IMR-90 (cell line): Measurements from ENCODE around the gene ZC3H8. TPM values are rescaled to one million over a fixed set of nuclear protein-coding genes. Genes with fewer than 3 reads are reported as not detected.

Experiments
- ATAC-seq: fragments of 200-7000 bp; cut with Tn5 transposase; 2 replicates; pipeline ENCODE4 v1.9.1; 2020; ENCODE audit warnings: low read depth, mild to moderate bottlenecking, moderate library complexity
- BruUV-seq: library from RNA; stranded (reverse); fragments of 400-500 nt; replicated peaks from 2 replicates; lab custom pipeline; 2021; lab: Mats Ljungman, UMichigan
- CTCF ChIA-PET: fragments of 300-600 bp; formaldehyde crosslinking; extraction: SDS; loops from one replicate; lab custom pipeline; 2021; ENCODE audit warnings: antibody characterized with exemption; lab: Yijun Ruan, JAX
- POLR2A ChIA-PET: fragments of 300-600 bp; sonication (Branson Sonifier 250); formaldehyde crosslinking; loops from one replicate; lab custom pipeline; 2022; ENCODE audit warnings: antibody characterized with exemption; ENCODE audit not compliant: unreplicated experiment; lab: Charles Lee
- DNase-seq: peaks from one replicate; pipeline ENCODE4 v3.0.0; 2013
- H2AFZ ChIP-seq: replicated peaks from 2 replicates; pipeline ENCODE3; 2013; ENCODE audit warnings: low read length, mild to moderate bottlenecking; ENCODE audit not compliant: poor library complexity
- H2AK5ac ChIP-seq: 2 replicates; pipeline ENCODE4 v1.6.1; 2013; ENCODE audit warnings: low read depth, low read length, inconsistent platforms
- H2AK9ac ChIP-seq: replicated peaks from 2 replicates; pipeline ENCODE3; 2013; ENCODE audit warnings: mild to moderate bottlenecking, low read depth, low read length, moderate library complexity; ENCODE audit not compliant: poor library complexity
- H2BK120ac ChIP-seq: 2 replicates; pipeline ENCODE4 v1.6.1; 2013; ENCODE audit warnings: low read depth, low read length, inconsistent platforms
- H2BK15ac ChIP-seq: 3 replicates; pipeline ENCODE4 v1.6.1; 2013; ENCODE audit warnings: low read depth, low read length, inconsistent platforms
- H2BK20ac ChIP-seq: 2 replicates; pipeline ENCODE4 v1.6.1; 2013; ENCODE audit warnings: low read depth, mild to moderate bottlenecking, inconsistent platforms, low read length, moderate library complexity
- H2BK5ac ChIP-seq: 2 replicates; pipeline ENCODE4 v1.6.1; 2013; ENCODE audit warnings: mild to moderate bottlenecking, low read depth, low read length, inconsistent platforms; ENCODE audit not compliant: poor library complexity, severe bottlenecking
- H3K14ac ChIP-seq: replicated peaks from 2 replicates; pipeline ENCODE4 v1.6.1; 2013; ENCODE audit warnings: low read depth, low read length, inconsistent platforms
- H3K18ac ChIP-seq: 2 replicates; pipeline ENCODE4 v1.6.1; 2013; ENCODE audit warnings: low read depth, low read length, control low read depth
- H3K23ac ChIP-seq: 2 replicates; pipeline ENCODE4 v1.6.1; 2013; ENCODE audit warnings: low read depth, low read length, inconsistent platforms
- H3K27ac ChIP-seq: 2 replicates; pipeline ENCODE4 v1.5.1; 2013; ENCODE audit warnings: mild to moderate bottlenecking, control low read depth, low read length; ENCODE audit not compliant: insufficient read depth
- H3K27me3 ChIP-seq: 2 replicates; pipeline ENCODE4 v1.6.1; 2013; ENCODE audit warnings: low read length; ENCODE audit not compliant: control insufficient read depth, insufficient read depth
- H3K36me3 ChIP-seq: 2 replicates; pipeline ENCODE4 v1.6.1; 2013; ENCODE audit warnings: low read length, mixed read lengths; ENCODE audit not compliant: control insufficient read depth, insufficient read depth
- H3K4ac ChIP-seq: 2 replicates; pipeline ENCODE4 v1.6.1; 2013; ENCODE audit warnings: low read depth, low read length, inconsistent platforms
- H3K4me1 ChIP-seq: 2 replicates; pipeline ENCODE4 v1.6.1; 2013; ENCODE audit warnings: low read length, mixed read lengths; ENCODE audit not compliant: control insufficient read depth, insufficient read depth
- H3K4me2 ChIP-seq: 2 replicates; pipeline ENCODE4 v1.6.1; 2013; ENCODE audit warnings: low read depth, mild to moderate bottlenecking, control low read depth, low read length, moderate library complexity
- H3K4me3 ChIP-seq: 2 replicates; pipeline ENCODE4 v1.5.1; 2013; ENCODE audit warnings: low read depth, mild to moderate bottlenecking, control low read depth, low read length, moderate library complexity; ENCODE audit not compliant: insufficient read depth
- H3K56ac ChIP-seq: 2 replicates; pipeline ENCODE4 v1.6.1; 2013; ENCODE audit warnings: low read length, inconsistent platforms; ENCODE audit not compliant: insufficient read depth; ENCODE audit errors: extremely low read depth
- H3K79me1 ChIP-seq, 2 experiments: 2 replicates each; pipeline ENCODE4 v1.6.1; 2013; ENCODE audit warnings: low read length in 2 of 2, inconsistent platforms in 1 of 2, low read depth in 1 of 2
- H3K9ac ChIP-seq: 2 replicates; pipeline ENCODE4 v1.6.1; 2013; ENCODE audit warnings: low read depth, low read length, control low read depth
- H3K9me1 ChIP-seq: 2 replicates; pipeline ENCODE4 v1.6.1; 2013; ENCODE audit warnings: low read length, inconsistent platforms; ENCODE audit not compliant: insufficient read depth
- H3K9me3 ChIP-seq: 2 replicates; pipeline ENCODE4 v1.6.1; 2013; ENCODE audit warnings: low read length; ENCODE audit not compliant: control insufficient read depth, insufficient read depth
- H4K20me1 ChIP-seq: 2 replicates; pipeline ENCODE4 v1.6.1; 2013; ENCODE audit warnings: low read length, inconsistent platforms; ENCODE audit not compliant: insufficient read depth
- H4K5ac ChIP-seq: 2 replicates; pipeline ENCODE4 v1.6.1; 2013; ENCODE audit warnings: mild to moderate bottlenecking, low read depth, low read length, control low read depth
- H4K8ac ChIP-seq, 2 experiments: 2 replicates each; pipeline ENCODE4 v1.6.1; 2013; ENCODE audit warnings: low read depth in 2 of 2, low read length in 2 of 2, control low read depth in 1 of 2, inconsistent platforms in 1 of 2
- H4K91ac ChIP-seq: 2 replicates; pipeline ENCODE4 v1.6.1; 2013; ENCODE audit warnings: low read depth, low read length, inconsistent platforms; ENCODE audit not compliant: insufficient read depth
- MXI1 ChIP-seq: IDR thresholded peaks from 2 replicates; pipeline ENCODE4 v1.6.1; 2012; ENCODE audit warnings: low read depth, mild to moderate bottlenecking, low read length, moderate library complexity, borderline replicate concordance
- NFE2L2 ChIP-seq: fragments of 150-350 bp; IDR thresholded peaks from 2 replicates; pipeline ENCODE4 v1.6.1; 2016; ENCODE audit warnings: low read depth, mild to moderate bottlenecking, low read length
- POLR2A ChIP-seq: IDR thresholded peaks from 2 replicates; pipeline ENCODE4 v1.6.1; 2012; ENCODE audit warnings: mild to moderate bottlenecking, low read depth, low read length
- SMC3 ChIP-seq: fragments of 150-350 bp; IDR thresholded peaks from 2 replicates; pipeline ENCODE4 v1.6.1; 2016; ENCODE audit warnings: low read depth, mild to moderate bottlenecking, antibody characterized with exemption, low read length, moderate library complexity
- WGBS, 2 experiments: methylation state at CpG; one replicate each; pipeline versions ENCODE4 v1.1.5 to v1.1.7; 2013; ENCODE audit warnings: missing lambda C conversion rate in 2 of 2; ENCODE audit not compliant: insufficient read length in 1 of 2; ENCODE audit errors: extremely low coverage in 2 of 2; 5-methylcytosine and 5-hydroxymethylcytosine counted together
- dilution Hi-C: fragments of 300-500 bp; cut with HindIII; formaldehyde crosslinking; loops from one replicate; pipeline ENCODE4 v1.14.3; 2018; ENCODE audit warnings: low sequenced_read_pairs; ENCODE audit not compliant: unreplicated experiment
- in situ Hi-C: fragments of 300-500 bp; cut with MboI; formaldehyde crosslinking; loops from 3 replicates; pipeline ENCODE4 v1.14.3; 2019; ENCODE audit warnings: low sequenced_read_pairs, inconsistent platforms, mixed read lengths
- intact Hi-C: fragments of 100-400 bp; cut with micrococcal nuclease; formaldehyde crosslinking; loops from 2 replicates; pipeline ENCODE4 v1.10.0; 2022
- polyA plus RNA-seq, 3 experiments: library from polyadenylated mRNA; depleted of rRNA; stranded (reverse); fragments of >200 nt; gene quantifications; 2 replicates each; pipeline ENCODE4 v1.2.3, GENCODE V29; 2012; ENCODE audit warnings: low replicate concordance in 1 of 3
- total RNA-seq: library from RNA; depleted of rRNA; stranded (reverse); fragments of >200 nt; gene quantifications from 2 replicates; pipeline ENCODE4 v1.2.3, GENCODE V29; 2012

Gene ZC3H8
- total and polyA plus RNA-seq, 2 of the 4 experiments (the other 2 are of a cell fraction) = 0.18 to 1.6 TPM

DNA sequence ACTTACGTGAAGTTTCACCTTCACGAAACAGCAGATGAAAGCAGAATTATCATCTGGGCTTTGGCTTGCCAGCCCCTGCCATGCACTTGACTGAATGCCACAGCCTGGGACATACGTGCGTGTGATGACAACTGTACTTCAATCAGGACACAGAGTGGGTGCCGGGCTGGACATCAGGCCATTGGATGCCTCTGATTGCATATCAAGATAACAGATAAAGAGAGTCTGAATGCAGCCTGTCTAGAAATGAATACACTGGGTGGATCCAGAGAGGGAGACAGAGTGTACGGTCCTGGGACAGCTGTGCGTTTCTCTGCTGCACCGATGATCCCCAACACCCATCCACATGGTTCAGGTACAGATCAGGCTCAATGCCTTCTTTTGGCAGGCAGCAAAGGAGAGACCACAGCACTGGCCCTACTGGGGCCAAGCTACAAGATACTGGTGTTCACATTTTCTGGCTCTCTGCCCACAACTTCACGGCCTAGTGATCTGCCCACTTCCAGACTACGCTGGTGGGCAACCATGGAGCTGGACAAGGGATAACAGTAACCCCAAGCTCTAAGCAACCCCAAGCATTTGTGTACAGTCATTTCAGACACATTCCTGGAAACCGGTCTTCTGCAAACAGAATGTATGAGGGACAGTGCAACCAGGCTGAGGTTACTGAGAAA is 81.1 kb downstream of the ZC3H8 start:
- H3K27me3 ChIP-seq = no peaks in the 10 kb centered on the region; the same call in 1 of the 2 replicates
- TF ChIP-seq MXI1 = no peak
- no peak for TF ChIP-seq NFE2L2
- TF ChIP-seq SMC3 = no peak
- no peak for TF ChIP-seq POLR2A
- DNase-seq (no peak), ATAC-seq (no peak)
- H4K20me1 ChIP-seq = no peaks in the 10 kb centered on the region
- no peak overlapping the region for H4K8ac ChIP-seq
- no peaks in the 10 kb centered on the region for H3K9me1 ChIP-seq
- no peak overlapping the region for H3K27ac ChIP-seq
- no peak overlapping the region for H2BK15ac ChIP-seq
- no peak overlapping the region for H3K18ac ChIP-seq
- no peak overlapping the region for H2AK9ac ChIP-seq
- POLR2A ChIA-PET = no interaction called here
- 75% methylated on average over 6 of the region's 11 CpGs; no CpG with 5 or more reads in 1 of the 2 experiments for WGBS, 2 experiments
- no peak overlapping the region for H3K56ac ChIP-seq
- H2BK5ac ChIP-seq = no peak overlapping the region
- in situ Hi-C loops = no loop called here
- no TSS peak for BruUV-seq
- no peak overlapping the region for H2AFZ ChIP-seq
- no peak overlapping the region for H3K23ac ChIP-seq
- H4K5ac ChIP-seq = no peak overlapping the region
- no peak overlapping the region for H2BK120ac ChIP-seq
- H2BK20ac ChIP-seq = no peak overlapping the region
- dilution Hi-C loops = no loop called here
- H3K4ac ChIP-seq = no peak overlapping the region
- H3K4me2 ChIP-seq = no peak overlapping the region
- no peak overlapping the region for H4K91ac ChIP-seq
- H3K9me3 ChIP-seq = no peaks in the 10 kb centered on the region
- no peak overlapping the region for H3K4me3 ChIP-seq
- H2AK5ac ChIP-seq = no peak overlapping the region
- H3K9ac ChIP-seq = no peak overlapping the region
- no peak overlapping the region for H3K14ac ChIP-seq
- intact Hi-C loops = no loop called here
- CTCF ChIA-PET = no interaction called here
- H3K79me1 ChIP-seq = no peaks in the 10 kb centered on the region
- no peaks in the 10 kb centered on the region for H3K36me3 ChIP-seq
- no peaks in the 10 kb centered on the region for H3K4me1 ChIP-seq
